Measurements from ENCODE around the gene FAM83F. TPM values are rescaled to one million over a fixed set of nuclear protein-coding genes. Genes with fewer than 3 reads are reported as not detected.

The FAM83F gene
- total and polyA plus RNA-seq, 4 donors = 0.39 to 1.5 (median 1.2) TPM

GRCh38 chr22:40026641-40027040 is 31.9 kb downstream of the FAM83F start (continued):
- TF ChIP-seq REST (IDR thresholded peaks at IDR 0.05) (no peak), TAF1 (conservative IDR thresholded peaks at IDR 0.05) (no peak), SP1 (IDR thresholded peaks at IDR 0.05) (no peak), ATF3 (IDR thresholded peaks at IDR 0.05) (no peak)

GRCh38 chr22:40027191-40028097 is 32.7 kb downstream of the FAM83F start:
- H3K9me3 ChIP-seq (ENCODE audit: control insufficient read depth in 4 of 4, low read length in 3 of 4) = no peaks in the 10 kb centered on the region
- no peak for DNase-seq (ENCODE audit: low spot score)
- TF ChIP-seq RAD21 (IDR thresholded peaks at IDR 0.05) (no peak), SP1 (IDR thresholded peaks at IDR 0.05) (no peak), JUND (IDR thresholded peaks at IDR 0.05) (no peak), FOXA2 (IDR thresholded peaks at IDR 0.05) (no peak), ATF3 (IDR thresholded peaks at IDR 0.05) (no peak), NR2F2 (IDR thresholded peaks at IDR 0.05) (no peak), FOXA1 (IDR thresholded peaks at IDR 0.05) (no peak), CTCF (IDR thresholded peaks at IDR 0.05; ENCODE audit: low read depth, low read length, missing input control) (no peak), ZBTB33 (IDR thresholded peaks at IDR 0.05) (no peak), REST (IDR thresholded peaks at IDR 0.05) (no peak), GABPA (IDR thresholded peaks at IDR 0.05 in 1 of 2, conservative IDR thresholded peaks at IDR 0.05 in 1 of 2) (no peak), HNF4G (IDR thresholded peaks at IDR 0.05) (no peak)
- TF ChIP-seq, protein P1, sequence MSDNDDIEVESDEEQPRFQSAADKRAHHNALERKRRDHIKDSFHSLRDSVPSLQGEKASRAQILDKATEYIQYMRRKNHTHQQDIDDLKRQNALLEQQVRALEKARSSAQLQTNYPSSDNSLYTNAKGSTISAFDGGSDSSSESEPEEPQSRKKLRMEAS (IDR thresholded peaks at IDR 0.05) = no peak
- no peak overlapping the region for H3K4me3 ChIP-seq (ENCODE audit: low read depth in 1 of 3, low read length in 3 of 3)
- peaks cover 0 to 5% (median 0%) of the 10 kb centered on the region in 4 donors for H3K4me1 ChIP-seq (ENCODE audit: control insufficient read depth in 4 of 4, insufficient read depth in 4 of 4, low read length in 3 of 4)
- WGBS = 87% methylated on average over 21 of the region's 21 CpGs
- no peak overlapping the region for H3K27ac ChIP-seq (ENCODE audit: low read depth in 1 of 2, low read length in 2 of 2)
- no peak overlapping the region for H3K9ac ChIP-seq (ENCODE audit: low read depth in 1 of 2, low read length in 2 of 2)
- H3K36me3 ChIP-seq (ENCODE audit: control insufficient read depth in 4 of 4, insufficient read depth in 3 of 4, low read depth in 1 of 4, low read length in 3 of 4) = no peaks in the 10 kb centered on the region
- no peaks in the 10 kb centered on the region for H3K27me3 ChIP-seq (ENCODE audit: control insufficient read depth in 4 of 4, insufficient read depth in 4 of 4, low read length in 3 of 4)
